Liver (tissue), 9 donors: ENCODE measurements around the gene AAK1. TPM values are rescaled to one million over a fixed set of nuclear protein-coding genes. Genes with fewer than 3 reads are reported as not detected.

Experiments
- DNase-seq: peaks from one replicate; pipeline ENCODE4 v3.0.0-alpha.2; 2017; ENCODE audit warnings: low spot score
- H3K27ac ChIP-seq, 2 donors: one replicate each; pipeline ENCODE4 v1.7.0; 2013; ENCODE audit warnings: inconsistent platforms in 2 of 2, low read length in 2 of 2, control low read depth in 1 of 2, low read depth in 1 of 2, mild to moderate bottlenecking in 1 of 2
- H3K27me3 ChIP-seq, 4 donors: one replicate each; pipeline versions ENCODE4 v1.6.1 to v1.7.0; 2013; ENCODE audit warnings: low read length in 3 of 4, inconsistent platforms in 1 of 4, mild to moderate bottlenecking in 1 of 4, moderate library complexity in 1 of 4; ENCODE audit not compliant: control insufficient read depth in 4 of 4, insufficient read depth in 4 of 4
- H3K36me3 ChIP-seq, 4 donors: one replicate each; pipeline versions ENCODE4 v1.6.1 to v1.7.0; 2013; ENCODE audit warnings: low read length in 3 of 4, mild to moderate bottlenecking in 3 of 4, low read depth in 1 of 4, moderate library complexity in 1 of 4; ENCODE audit not compliant: control insufficient read depth in 4 of 4, insufficient read depth in 3 of 4
- H3K4me1 ChIP-seq, 4 donors: one replicate each; pipeline versions ENCODE4 v1.6.1 to v1.7.0; 2013; ENCODE audit warnings: low read length in 3 of 4, mild to moderate bottlenecking in 3 of 4, moderate library complexity in 1 of 4; ENCODE audit not compliant: control insufficient read depth in 4 of 4, insufficient read depth in 4 of 4
- H3K4me3 ChIP-seq, 3 donors: one replicate each; pipeline versions ENCODE4 v1.6.1 to v1.7.0; 2013; ENCODE audit warnings: low read length in 3 of 3, control low read depth in 1 of 3, low read depth in 1 of 3, mild to moderate bottlenecking in 1 of 3
- H3K9ac ChIP-seq, 2 donors: one replicate each; pipeline ENCODE4 v1.7.0; 2013; ENCODE audit warnings: low read length in 2 of 2, mild to moderate bottlenecking in 2 of 2, moderate library complexity in 2 of 2, control low read depth in 1 of 2, low read depth in 1 of 2
- H3K9me3 ChIP-seq, 4 donors: one replicate each; pipeline versions ENCODE4 v1.6.1 to v1.7.0; 2013; ENCODE audit warnings: low read length in 3 of 4; ENCODE audit not compliant: control insufficient read depth in 4 of 4
- EGR1 ChIP-seq, 2 donors: IDR thresholded peaks; 2 replicates each; pipeline ENCODE4 v1.6.1; 2016 to 2018; ENCODE audit warnings: antibody characterized with exemption in 2 of 2, low read depth in 2 of 2
- FOXA1 ChIP-seq: IDR thresholded peaks from 2 replicates; pipeline ENCODE4 v1.6.1; 2016; ENCODE audit warnings: antibody characterized with exemption
- FOXA2 ChIP-seq: IDR thresholded peaks from 2 replicates; pipeline ENCODE4 v1.6.1; 2016; ENCODE audit warnings: antibody characterized with exemption
- GABPA ChIP-seq, 2 donors: IDR thresholded peaks in 1 of 2; conservative IDR thresholded peaks in 1 of 2; 2 replicates each; pipeline ENCODE4 v1.6.1; 2016; ENCODE audit warnings: antibody characterized with exemption in 2 of 2, mild to moderate bottlenecking in 1 of 2, moderate library complexity in 1 of 2
- HNF4A ChIP-seq, 2 donors: conservative IDR thresholded peaks; 2 replicates each; pipeline ENCODE4 v1.6.1; 2016; ENCODE audit warnings: antibody characterized with exemption in 2 of 2, mild to moderate bottlenecking in 2 of 2
- HNF4G ChIP-seq: IDR thresholded peaks from 2 replicates; pipeline ENCODE4 v1.6.1; 2016; ENCODE audit warnings: antibody characterized with exemption
- JUND ChIP-seq, 2 donors: IDR thresholded peaks; 2 replicates each; pipeline ENCODE4 v1.6.1; 2016; ENCODE audit warnings: antibody characterized with exemption in 2 of 2
- NR2F2 ChIP-seq: IDR thresholded peaks from 2 replicates; pipeline ENCODE4 v1.6.1; 2016; ENCODE audit warnings: antibody characterized with exemption
- RAD21 ChIP-seq, 2 donors: IDR thresholded peaks; 2 replicates each; pipeline ENCODE4 v1.6.1; 2016; ENCODE audit warnings: antibody characterized with exemption in 2 of 2, mild to moderate bottlenecking in 2 of 2
- RXRA ChIP-seq, 2 donors: IDR thresholded peaks; 2 replicates each; pipeline ENCODE4 v1.6.1; 2017 to 2018; ENCODE audit warnings: antibody characterized with exemption in 2 of 2, mild to moderate bottlenecking in 1 of 2
- SP1 ChIP-seq: IDR thresholded peaks from 2 replicates; pipeline ENCODE4 v1.6.1; 2018; ENCODE audit warnings: antibody characterized with exemption, mild to moderate bottlenecking
- TAF1 ChIP-seq: conservative IDR thresholded peaks from 2 replicates; pipeline ENCODE4 v1.6.1; 2016; ENCODE audit warnings: antibody characterized with exemption, mild to moderate bottlenecking
- YY1 ChIP-seq: IDR thresholded peaks from 2 replicates; pipeline ENCODE4 v1.6.1; 2016; ENCODE audit warnings: antibody characterized with exemption, mild to moderate bottlenecking
- WGBS: extraction: QIAGEN DNeasy Blood & Tissue Kit; methylation state at CpG from one replicate; pipeline ENCODE4 v1.1.7; 2013; 5-methylcytosine and 5-hydroxymethylcytosine counted together
- polyA plus RNA-seq, 2 donors: library from polyadenylated mRNA; stranded (reverse) in 1 of 2; unstranded in 1 of 2; fragments of 200-250 nt in 1 of 2; fragments of >200 nt in 1 of 2; fragmentation: Nextera tagmentation in 1 of 2; extraction: Ambion mirVana in 1 of 2; gene quantifications; one replicate each; pipeline versions ENCODE4 v1.2.1 to v1.2.3, GENCODE V29; 2013 to 2015
- total RNA-seq, 2 donors: library from RNA; depleted of rRNA; stranded (reverse); fragments of >200 nt; gene quantifications; one replicate each; pipeline ENCODE4 v1.2.3, GENCODE V29; 2014
- TF ChIP-seq, protein P1 (sequence below): IDR thresholded peaks from 2 replicates; pipeline ENCODE4 v1.6.1; 2016; ENCODE audit warnings: antibody characterized with exemption, mild to moderate bottlenecking
- TF ChIP-seq, protein P2 (sequence below): IDR thresholded peaks from 2 replicates; pipeline ENCODE4 v1.6.1; 2016; ENCODE audit warnings: antibody characterized with exemption
- TF ChIP-seq, protein P3 (sequence below): IDR thresholded peaks from 2 replicates; pipeline ENCODE4 v1.6.1; 2016; ENCODE audit warnings: antibody characterized with exemption
- TF ChIP-seq, protein P4 (sequence below): fragments of 150-350 bp; IDR thresholded peaks from 2 replicates; pipeline ENCODE4 v1.5.1; 2017; ENCODE audit warnings: improper control_type of control experiment, low read depth, low read length; ENCODE audit not compliant: missing input control
- TF ChIP-seq, protein P5 (sequence below): IDR thresholded peaks from 2 replicates; pipeline ENCODE4 v1.6.1; 2016; ENCODE audit warnings: antibody characterized with exemption
- donor health status: healthy.
- donor health status: healthy.
- donor health status: healthy.
- donor health status: healthy.
- donor health status: healthy.

The AAK1 gene
- total and polyA plus RNA-seq, 4 donors: 3.9 to 14.3 (median 11.3) TPM

DNA sequence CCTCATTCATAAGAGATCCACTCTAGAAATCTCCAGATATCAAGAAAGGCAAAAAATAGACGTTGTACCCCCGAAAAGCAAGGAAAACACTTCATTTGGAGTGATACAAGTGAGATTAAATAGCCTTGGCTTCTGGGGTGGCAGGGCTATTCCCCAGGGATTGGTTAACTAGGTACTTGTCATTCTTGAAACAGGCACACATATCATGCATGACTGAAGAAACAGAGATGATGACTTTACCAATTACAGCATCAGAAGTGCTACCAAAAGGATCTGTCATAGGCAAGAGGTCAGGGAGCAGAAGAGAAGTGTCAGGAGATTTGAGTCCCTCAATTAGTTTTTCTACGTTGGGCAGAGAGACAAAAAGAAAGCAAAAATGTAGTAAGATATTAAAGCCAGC lies 161.1 kb downstream of the AAK1 start:
- no peak for DNase-seq
- peaks cover 0 to 3% (median 2%) of the 10 kb centered on the region in 4 donors for H3K36me3 ChIP-seq
- no peak overlapping the region for H3K27ac ChIP-seq
- no peak overlapping the region for H3K4me3 ChIP-seq
- H3K9ac ChIP-seq: no peak overlapping the region
- no peaks in the 10 kb centered on the region for H3K9me3 ChIP-seq
- WGBS: 88% methylated on average over 3 of the region's 3 CpGs
- H3K4me1 ChIP-seq: no peaks in the 10 kb centered on the region
- no peak for TF ChIP-seq JUND (IDR thresholded peaks at IDR 0.05)
- TF ChIP-seq, protein P1, sequence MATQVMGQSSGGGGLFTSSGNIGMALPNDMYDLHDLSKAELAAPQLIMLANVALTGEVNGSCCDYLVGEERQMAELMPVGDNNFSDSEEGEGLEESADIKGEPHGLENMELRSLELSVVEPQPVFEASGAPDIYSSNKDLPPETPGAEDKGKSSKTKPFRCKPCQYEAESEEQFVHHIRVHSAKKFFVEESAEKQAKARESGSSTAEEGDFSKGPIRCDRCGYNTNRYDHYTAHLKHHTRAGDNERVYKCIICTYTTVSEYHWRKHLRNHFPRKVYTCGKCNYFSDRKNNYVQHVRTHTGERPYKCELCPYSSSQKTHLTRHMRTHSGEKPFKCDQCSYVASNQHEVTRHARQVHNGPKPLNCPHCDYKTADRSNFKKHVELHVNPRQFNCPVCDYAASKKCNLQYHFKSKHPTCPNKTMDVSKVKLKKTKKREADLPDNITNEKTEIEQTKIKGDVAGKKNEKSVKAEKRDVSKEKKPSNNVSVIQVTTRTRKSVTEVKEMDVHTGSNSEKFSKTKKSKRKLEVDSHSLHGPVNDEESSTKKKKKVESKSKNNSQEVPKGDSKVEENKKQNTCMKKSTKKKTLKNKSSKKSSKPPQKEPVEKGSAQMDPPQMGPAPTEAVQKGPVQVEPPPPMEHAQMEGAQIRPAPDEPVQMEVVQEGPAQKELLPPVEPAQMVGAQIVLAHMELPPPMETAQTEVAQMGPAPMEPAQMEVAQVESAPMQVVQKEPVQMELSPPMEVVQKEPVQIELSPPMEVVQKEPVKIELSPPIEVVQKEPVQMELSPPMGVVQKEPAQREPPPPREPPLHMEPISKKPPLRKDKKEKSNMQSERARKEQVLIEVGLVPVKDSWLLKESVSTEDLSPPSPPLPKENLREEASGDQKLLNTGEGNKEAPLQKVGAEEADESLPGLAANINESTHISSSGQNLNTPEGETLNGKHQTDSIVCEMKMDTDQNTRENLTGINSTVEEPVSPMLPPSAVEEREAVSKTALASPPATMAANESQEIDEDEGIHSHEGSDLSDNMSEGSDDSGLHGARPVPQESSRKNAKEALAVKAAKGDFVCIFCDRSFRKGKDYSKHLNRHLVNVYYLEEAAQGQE: no peak
- no peak for TF ChIP-seq RXRA (IDR thresholded peaks at IDR 0.05)
- TF ChIP-seq EGR1 (IDR thresholded peaks at IDR 0.05; ENCODE audit: low read depth in 2 of 2): no peak
- no peak for TF ChIP-seq FOXA1
- no peak for TF ChIP-seq NR2F2
- TF ChIP-seq HNF4G: no peak
- TF ChIP-seq, protein P2, sequence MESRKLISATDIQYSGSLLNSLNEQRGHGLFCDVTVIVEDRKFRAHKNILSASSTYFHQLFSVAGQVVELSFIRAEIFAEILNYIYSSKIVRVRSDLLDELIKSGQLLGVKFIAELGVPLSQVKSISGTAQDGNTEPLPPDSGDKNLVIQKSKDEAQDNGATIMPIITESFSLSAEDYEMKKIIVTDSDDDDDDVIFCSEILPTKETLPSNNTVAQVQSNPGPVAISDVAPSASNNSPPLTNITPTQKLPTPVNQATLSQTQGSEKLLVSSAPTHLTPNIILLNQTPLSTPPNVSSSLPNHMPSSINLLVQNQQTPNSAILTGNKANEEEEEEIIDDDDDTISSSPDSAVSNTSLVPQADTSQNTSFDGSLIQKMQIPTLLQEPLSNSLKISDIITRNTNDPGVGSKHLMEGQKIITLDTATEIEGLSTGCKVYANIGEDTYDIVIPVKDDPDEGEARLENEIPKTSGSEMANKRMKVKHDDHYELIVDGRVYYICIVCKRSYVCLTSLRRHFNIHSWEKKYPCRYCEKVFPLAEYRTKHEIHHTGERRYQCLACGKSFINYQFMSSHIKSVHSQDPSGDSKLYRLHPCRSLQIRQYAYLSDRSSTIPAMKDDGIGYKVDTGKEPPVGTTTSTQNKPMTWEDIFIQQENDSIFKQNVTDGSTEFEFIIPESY: no peak
- TF ChIP-seq RAD21 (IDR thresholded peaks at IDR 0.05): no peak
- TF ChIP-seq TAF1: no peak
- no peak for TF ChIP-seq GABPA (IDR thresholded peaks at IDR 0.05 in 1 of 2, conservative IDR thresholded peaks at IDR 0.05 in 1 of 2)
- TF ChIP-seq, protein P3, sequence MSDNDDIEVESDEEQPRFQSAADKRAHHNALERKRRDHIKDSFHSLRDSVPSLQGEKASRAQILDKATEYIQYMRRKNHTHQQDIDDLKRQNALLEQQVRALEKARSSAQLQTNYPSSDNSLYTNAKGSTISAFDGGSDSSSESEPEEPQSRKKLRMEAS: no peak
- TF ChIP-seq HNF4A (conservative IDR thresholded peaks at IDR 0.05): no peak
- no peaks in the 10 kb centered on the region for H3K27me3 ChIP-seq

DNA sequence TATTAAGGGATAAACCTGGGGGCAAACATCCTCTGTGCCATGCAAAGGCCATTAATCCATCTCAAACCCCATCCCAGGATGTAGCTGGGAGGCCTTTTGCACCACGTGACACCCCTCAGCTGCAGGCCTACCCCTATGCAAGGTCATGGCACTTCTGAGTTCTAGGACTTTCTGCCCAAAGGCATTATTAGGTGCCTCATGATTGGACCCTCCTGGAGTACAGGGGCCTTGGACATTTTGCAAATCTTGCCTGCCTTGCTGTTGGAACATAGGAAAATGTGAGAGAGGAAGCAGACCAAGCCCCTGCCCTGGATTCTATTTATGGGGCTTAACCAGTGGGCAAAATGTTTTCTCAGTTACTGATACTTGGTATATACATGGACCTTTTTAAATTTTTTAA lies 162.1 kb downstream of the AAK1 start:
- Histone ChIP-seq H3K27ac (no peak overlapping the region), H3K4me3 (no peak overlapping the region), H3K9me3 (no peaks in the 10 kb centered on the region), H3K9ac (no peak overlapping the region), H3K36me3 (peaks cover 0 to 3% (median under 1%) of the 10 kb centered on the region in 4 donors), H3K27me3 (no peaks in the 10 kb centered on the region), H3K4me1 (no peaks in the 10 kb centered on the region)
- 94% methylated on average over 1 of the region's 1 CpG for WGBS
- DNase-seq: no peak
- TF ChIP-seq, protein P1: no peak
- TF ChIP-seq RXRA (IDR thresholded peaks at IDR 0.05): no peak
- TF ChIP-seq FOXA1: no peak
- no peak for TF ChIP-seq FOXA2
- TF ChIP-seq GABPA (IDR thresholded peaks at IDR 0.05 in 1 of 2, conservative IDR thresholded peaks at IDR 0.05 in 1 of 2): no peak
- TF ChIP-seq HNF4A (conservative IDR thresholded peaks at IDR 0.05): no peak
- TF ChIP-seq SP1: no peak
- no peak for TF ChIP-seq TAF1
- TF ChIP-seq YY1: no peak
- TF ChIP-seq, protein P4, sequence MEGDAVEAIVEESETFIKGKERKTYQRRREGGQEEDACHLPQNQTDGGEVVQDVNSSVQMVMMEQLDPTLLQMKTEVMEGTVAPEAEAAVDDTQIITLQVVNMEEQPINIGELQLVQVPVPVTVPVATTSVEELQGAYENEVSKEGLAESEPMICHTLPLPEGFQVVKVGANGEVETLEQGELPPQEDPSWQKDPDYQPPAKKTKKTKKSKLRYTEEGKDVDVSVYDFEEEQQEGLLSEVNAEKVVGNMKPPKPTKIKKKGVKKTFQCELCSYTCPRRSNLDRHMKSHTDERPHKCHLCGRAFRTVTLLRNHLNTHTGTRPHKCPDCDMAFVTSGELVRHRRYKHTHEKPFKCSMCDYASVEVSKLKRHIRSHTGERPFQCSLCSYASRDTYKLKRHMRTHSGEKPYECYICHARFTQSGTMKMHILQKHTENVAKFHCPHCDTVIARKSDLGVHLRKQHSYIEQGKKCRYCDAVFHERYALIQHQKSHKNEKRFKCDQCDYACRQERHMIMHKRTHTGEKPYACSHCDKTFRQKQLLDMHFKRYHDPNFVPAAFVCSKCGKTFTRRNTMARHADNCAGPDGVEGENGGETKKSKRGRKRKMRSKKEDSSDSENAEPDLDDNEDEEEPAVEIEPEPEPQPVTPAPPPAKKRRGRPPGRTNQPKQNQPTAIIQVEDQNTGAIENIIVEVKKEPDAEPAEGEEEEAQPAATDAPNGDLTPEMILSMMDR: no peak
- TF ChIP-seq, protein P2: no peak
- TF ChIP-seq JUND (IDR thresholded peaks at IDR 0.05): no peak
- no peak for TF ChIP-seq RAD21 (IDR thresholded peaks at IDR 0.05)
- TF ChIP-seq, protein P5, sequence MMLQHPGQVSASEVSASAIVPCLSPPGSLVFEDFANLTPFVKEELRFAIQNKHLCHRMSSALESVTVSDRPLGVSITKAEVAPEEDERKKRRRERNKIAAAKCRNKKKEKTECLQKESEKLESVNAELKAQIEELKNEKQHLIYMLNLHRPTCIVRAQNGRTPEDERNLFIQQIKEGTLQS: no peak
- TF ChIP-seq EGR1 (IDR thresholded peaks at IDR 0.05; ENCODE audit: low read depth in 2 of 2): no peak
